Activated T-helper 1 cell treated with anti-CD3 and anti-CD28 coated beads, Interleukin-12 subunit alpha, Interleukin-12 subunit beta, Interleukin-2, Interleukin-4 antibody, amounts not matched to agents 30 ng/mL and 10 ng/mL and 1 ng/mL, durations not matched to agents 14 hours and 24 hours and 36 hours (primary cell): Measurements from ENCODE around the gene CMTM3. TPM values are rescaled to one million over a fixed set of nuclear protein-coding genes. Genes with fewer than 3 reads are reported as not detected.
"Not testable (repeated sequence)": the region's sequence is repeated elsewhere in the genome, so short reads cannot be mapped to it uniquely, and the experiment has no call there.

ENCODE experiments used
- DNase-seq: peaks from one replicate; pipeline ENCODE4 v3.0.0; 2021; ENCODE audit warnings: low spot score
- H3K27ac Mint-ChIP-seq: one replicate; pipeline ENCODE4 v1.8.0; 2021; ENCODE audit warnings: mild to moderate bottlenecking, mixed read lengths
- H3K27me3 Mint-ChIP-seq: one replicate; pipeline ENCODE4 v1.8.0; 2022; ENCODE audit warnings: mild to moderate bottlenecking, moderate library complexity, mixed read lengths; ENCODE audit not compliant: insufficient read depth
- H3K36me3 Mint-ChIP-seq: one replicate; pipeline ENCODE4 v1.8.0; 2021; ENCODE audit warnings: low read depth, mixed read lengths
- H3K4me1 Mint-ChIP-seq: one replicate; pipeline ENCODE4 v1.8.0; 2021; ENCODE audit warnings: low read depth, mixed read lengths
- H3K4me3 Mint-ChIP-seq: one replicate; pipeline ENCODE4 v1.8.0; 2021; ENCODE audit warnings: mild to moderate bottlenecking, moderate library complexity, mixed read lengths
- H3K9me3 Mint-ChIP-seq: one replicate; pipeline ENCODE4 v1.8.0; 2021; ENCODE audit warnings: mixed read lengths
- intact Hi-C: fragments of 100-400 bp; cut with micrococcal nuclease; formaldehyde crosslinking; loops from one replicate; pipeline ENCODE4 v1.15.1; 2024
- total RNA-seq: library from RNA; stranded (reverse); gene quantifications from 2 replicates; pipeline ENCODE4 v1.2.3, GENCODE V29; 2022

The CMTM3 gene
- total RNA-seq, 1 donor from 2014 or later = 93.1 TPM

GRCh38 chr16:66652661-66653360 is 48.3 kb downstream of the CMTM3 start:
- intact Hi-C loops = no loop called here
- peaks cover 21% of the 10 kb centered on the region for H3K4me1 Mint-ChIP-seq
- no peak overlapping the region for H3K4me3 Mint-ChIP-seq

GRCh38 chr16:66653581-66654350 is 49.3 kb downstream of the CMTM3 start:
- Mint-ChIP-seq H3K4me1 (peaks cover 21% of the 10 kb centered on the region), H3K27ac (no peak overlapping the region), H3K9me3 (no peaks in the 10 kb centered on the region), H3K27me3 (peaks cover 10% of the 10 kb centered on the region), H3K4me3 (no peak overlapping the region), H3K36me3 (no peaks in the 10 kb centered on the region)
- DNase-seq = no peak
- intact Hi-C loops = no loop called here

More at GRCh38 chr16:66652661-66653360, 48.3 kb downstream of the CMTM3 start:
- no peaks in the 10 kb centered on the region for H3K36me3 Mint-ChIP-seq
- H3K27ac Mint-ChIP-seq = no peak overlapping the region
- no peaks in the 10 kb centered on the region for H3K9me3 Mint-ChIP-seq
- peaks cover 9% of the 10 kb centered on the region for H3K27me3 Mint-ChIP-seq
- DNase-seq = no peak

GRCh38 chr16:66656547-66656946 is 52.0 kb downstream of the CMTM3 start:
- no peak for DNase-seq
- Mint-ChIP-seq H3K36me3 (no peaks in the 10 kb centered on the region), H3K27me3 (peaks cover 16% of the 10 kb centered on the region), H3K9me3 (no peaks in the 10 kb centered on the region), H3K27ac (no peak overlapping the region), H3K4me3 (no peak overlapping the region), H3K4me1 (peaks cover 9% of the 10 kb centered on the region)
- intact Hi-C loops = no loop called here

- H3K4me1 Mint-ChIP-seq = peaks cover under 1% of the 10 kb centered on the region
- H3K27me3 Mint-ChIP-seq = peaks cover 21% of the 10 kb centered on the region
- H3K9me3 Mint-ChIP-seq = no peaks in the 10 kb centered on the region
- no peaks in the 10 kb centered on the region for H3K36me3 Mint-ChIP-seq
- H3K27ac Mint-ChIP-seq = no peak overlapping the region
- intact Hi-C loops = no loop called here
- DNase-seq = no peak
- no peak overlapping the region for H3K4me3 Mint-ChIP-seq
These were observed 53.8 kb downstream of the CMTM3 start for GRCh38 chr16:66658143-66658859.

- intact Hi-C loops = no loop called here
- no peak overlapping the region for H3K4me3 Mint-ChIP-seq
- no peaks in the 10 kb centered on the region for H3K9me3 Mint-ChIP-seq
- H3K27me3 Mint-ChIP-seq = peaks cover 21% of the 10 kb centered on the region
- H3K4me1 Mint-ChIP-seq = no peaks in the 10 kb centered on the region
- no peaks in the 10 kb centered on the region for H3K36me3 Mint-ChIP-seq
- no peak overlapping the region for H3K27ac Mint-ChIP-seq
- DNase-seq = no peak
These were observed 54.3 kb downstream of the CMTM3 start for GRCh38 chr16:66658860-66659190.

- Mint-ChIP-seq H3K27ac (no peak overlapping the region), H3K4me3 (no peak overlapping the region), H3K9me3 (no peaks in the 10 kb centered on the region), H3K4me1 (no peaks in the 10 kb centered on the region), H3K36me3 (no peaks in the 10 kb centered on the region), H3K27me3 (peaks cover 21% of the 10 kb centered on the region)
- intact Hi-C loops = no loop called here
- DNase-seq = no peak
These were observed 56.1 kb downstream of the CMTM3 start for GRCh38 chr16:66660422-66661209.

GRCh38 chr16:66661210-66661560 is 56.7 kb downstream of the CMTM3 start:
- no peak overlapping the region for H3K4me3 Mint-ChIP-seq
- H3K4me1 Mint-ChIP-seq = no peaks in the 10 kb centered on the region
- peaks cover 19% of the 10 kb centered on the region for H3K27me3 Mint-ChIP-seq
- H3K36me3 Mint-ChIP-seq = no peaks in the 10 kb centered on the region
- intact Hi-C loops = no loop called here
- no peak overlapping the region for H3K27ac Mint-ChIP-seq
- no peaks in the 10 kb centered on the region for H3K9me3 Mint-ChIP-seq
- no peak for DNase-seq

- DNase-seq, H3K36me3 Mint-ChIP-seq, H3K4me1 Mint-ChIP-seq, intact Hi-C loops, H3K9me3 Mint-ChIP-seq, H3K27ac Mint-ChIP-seq, H3K4me3 Mint-ChIP-seq: not testable (repeated sequence)
- H3K27me3 Mint-ChIP-seq = peaks cover 13% of the 10 kb centered on the region
These were observed 57.3 kb downstream of the CMTM3 start for GRCh38 chr16:66661671-66662346.

- intact Hi-C loops = no loop called here
These were observed 58.1 kb downstream of the CMTM3 start for GRCh38 chr16:66662445-66663194.

More at GRCh38 chr16:66662445-66663194, 58.1 kb downstream of the CMTM3 start:
- H3K4me3 Mint-ChIP-seq = no peak overlapping the region
- H3K9me3 Mint-ChIP-seq = no peaks in the 10 kb centered on the region
- peaks cover 12% of the 10 kb centered on the region for H3K27me3 Mint-ChIP-seq
- H3K27ac Mint-ChIP-seq = no peak overlapping the region
- no peak for DNase-seq
- no peaks in the 10 kb centered on the region for H3K36me3 Mint-ChIP-seq
- no peaks in the 10 kb centered on the region for H3K4me1 Mint-ChIP-seq
